Omental fat pad (tissue), 4 donors: ENCODE results near the gene ACVR1B. TPM values are rescaled to one million over a fixed set of nuclear protein-coding genes. Genes with fewer than 3 reads are reported as not detected.

Experiments
- ATAC-seq: fragments of 150-250 bp; one replicate; pipeline ENCODE4 v1.9.1; 2016; ENCODE audit warnings: mild to moderate bottlenecking, moderate library complexity; ENCODE audit not compliant: low FRiP score
- DNase-seq: peaks from one replicate; pipeline ENCODE4 v3.0.0-alpha.2; 2019; ENCODE audit warnings: low spot score
- CTCF ChIP-seq, 3 donors: fragments of 450-650 bp; IDR thresholded peaks; one replicate each; pipeline ENCODE4 v1.5.1; 2016 to 2017; ENCODE audit warnings: antibody characterized with exemption in 3 of 3, mild to moderate bottlenecking in 3 of 3, moderate library complexity in 2 of 3
- total RNA-seq, 4 donors: library from RNA; depleted of rRNA; stranded (reverse); fragments of >200 nt; gene quantifications; one replicate each; pipeline ENCODE4 v1.1.0, GENCODE V29; 2016

Gene ACVR1B
- total RNA-seq, 4 donors from 2014 or later: 15.9 to 42.2 (median 20.5) TPM

- DNase-seq: no peak
- no peak for TF ChIP-seq CTCF (IDR thresholded peaks at IDR 0.05)
- ATAC-seq: no peak
These were observed 63.4 kb downstream of the ACVR1B start for GRCh38 chr12:52014567-52015530.

- TF ChIP-seq CTCF (IDR thresholded peaks at IDR 0.05): no peak
- ATAC-seq (no peak), DNase-seq (no peak)
These were observed 64.1 kb downstream of the ACVR1B start for GRCh38 chr12:52015532-52016041.

GRCh38 chr12:52018433-52019112, 67.1 kb downstream of the ACVR1B start:
- no peak for TF ChIP-seq CTCF (IDR thresholded peaks at IDR 0.05)
- no peak for DNase-seq
- ATAC-seq: no peak

- TF ChIP-seq CTCF (IDR thresholded peaks at IDR 0.05): no peak
- ATAC-seq (no peak), DNase-seq (no peak)
These were observed 67.7 kb downstream of the ACVR1B start for GRCh38 chr12:52019113-52019770.

GRCh38 chr12:52020539-52021336, 69.2 kb downstream of the ACVR1B start:
- peak in 1 of 3 donors; percentile 8 for TF ChIP-seq CTCF (IDR thresholded peaks at IDR 0.05)
- DNase-seq (no peak), ATAC-seq (no peak)

- TF ChIP-seq CTCF (IDR thresholded peaks at IDR 0.05): no peak
- no peak for ATAC-seq
- no peak for DNase-seq
These were observed 71.3 kb downstream of the ACVR1B start for GRCh38 chr12:52022841-52023181.
